Gastrocnemius medialis (tissue), 4 donors: ENCODE results near the gene CNGB1. TPM values are rescaled to one million over a fixed set of nuclear protein-coding genes. Genes with fewer than 3 reads are reported as not detected.

Experiments
- ATAC-seq, 2 donors: fragments of 150-250 bp; one replicate each; pipeline ENCODE4 v1.9.1; 2016
- DNase-seq, 2 donors: peaks; one replicate each; pipeline ENCODE4 v3.0.0-alpha.2; 2019
- H3K27ac ChIP-seq, 4 donors: fragments of 200-600 bp; sonication (generic); 1 replicate in 1 of 4; 2 replicates in 3 of 4; pipeline ENCODE4 v1.5.1; 2016 to 2018; ENCODE audit warnings: mild to moderate bottlenecking in 2 of 4, moderate library complexity in 1 of 4
- H3K27me3 ChIP-seq, 3 donors: fragments of 200-600 bp; sonication (generic) in 2 of 3; 1 replicate in 1 of 3; 2 replicates in 2 of 3; pipeline versions ENCODE4 v1.5.1 to v1.6.0; 2016 to 2019; ENCODE audit warnings: mild to moderate bottlenecking in 1 of 3, moderate library complexity in 1 of 3
- H3K36me3 ChIP-seq, 2 donors: fragments of 200-600 bp; sonication (generic) in 1 of 2; one replicate each; pipeline ENCODE4 v1.5.1; 2017 to 2018
- H3K4me1 ChIP-seq, 2 donors: fragments of 200-600 bp; sonication (generic) in 1 of 2; one replicate each; pipeline ENCODE4 v1.5.1; 2016 to 2017; ENCODE audit warnings: mild to moderate bottlenecking in 2 of 2
- H3K4me3 ChIP-seq, 4 donors: fragments of 200-600 bp; sonication (generic) in 3 of 4; 1 replicate in 1 of 4; 2 replicates in 3 of 4; pipeline ENCODE4 v1.5.1; 2016 to 2019; ENCODE audit warnings: mild to moderate bottlenecking in 2 of 4
- H3K9me3 ChIP-seq, 3 donors: fragments of 200-600 bp; sonication (generic) in 2 of 3; 1 replicate in 1 of 3; 2 replicates in 2 of 3; pipeline ENCODE4 v1.5.1; 2016 to 2019
- POLR2A ChIP-seq, 2 donors: fragments of 450-650 bp; IDR thresholded peaks; one replicate each; pipeline ENCODE4 v1.6.1; 2017; ENCODE audit warnings: antibody characterized with exemption in 2 of 2, mild to moderate bottlenecking in 2 of 2, moderate library complexity in 2 of 2
- in situ Hi-C, 4 donors: fragments of 200-750 bp; cut with MboI; loops; one replicate each; pipeline versions ENCODE4 v1.15.0 to v1.8.0; 2017; ENCODE audit warnings: low sequenced_read_pairs in 4 of 4
- intact Hi-C: fragments of 100-400 bp; cut with DNase I; formaldehyde crosslinking; loops from one replicate; pipeline ENCODE4 v1.15.1; 2023; ENCODE audit warnings: low total_unique reads
- total RNA-seq, 4 donors: library from RNA; depleted of rRNA; stranded (reverse); fragments of >200 nt; gene quantifications; one replicate each; pipeline versions ENCODE4 v1.1.0 to v1.2.3, GENCODE V29; 2016
- TF ChIP-seq, protein P1 (sequence below), 5 experiments: fragments of 450-650 bp in 3 of 5; fragments of 200-600 bp in 2 of 5; sonication (generic) in 2 of 5; IDR thresholded peaks in 4 of 5; conservative IDR thresholded peaks in 1 of 5; 1 replicate in 4 of 5; 2 replicates in 1 of 5; pipeline ENCODE4 v1.5.1; 2016 to 2019; ENCODE audit warnings: antibody characterized with exemption in 5 of 5, mild to moderate bottlenecking in 3 of 5, moderate library complexity in 3 of 5

Gene CNGB1
- total RNA-seq, 4 donors from 2014 or later: not detected

DNA sequence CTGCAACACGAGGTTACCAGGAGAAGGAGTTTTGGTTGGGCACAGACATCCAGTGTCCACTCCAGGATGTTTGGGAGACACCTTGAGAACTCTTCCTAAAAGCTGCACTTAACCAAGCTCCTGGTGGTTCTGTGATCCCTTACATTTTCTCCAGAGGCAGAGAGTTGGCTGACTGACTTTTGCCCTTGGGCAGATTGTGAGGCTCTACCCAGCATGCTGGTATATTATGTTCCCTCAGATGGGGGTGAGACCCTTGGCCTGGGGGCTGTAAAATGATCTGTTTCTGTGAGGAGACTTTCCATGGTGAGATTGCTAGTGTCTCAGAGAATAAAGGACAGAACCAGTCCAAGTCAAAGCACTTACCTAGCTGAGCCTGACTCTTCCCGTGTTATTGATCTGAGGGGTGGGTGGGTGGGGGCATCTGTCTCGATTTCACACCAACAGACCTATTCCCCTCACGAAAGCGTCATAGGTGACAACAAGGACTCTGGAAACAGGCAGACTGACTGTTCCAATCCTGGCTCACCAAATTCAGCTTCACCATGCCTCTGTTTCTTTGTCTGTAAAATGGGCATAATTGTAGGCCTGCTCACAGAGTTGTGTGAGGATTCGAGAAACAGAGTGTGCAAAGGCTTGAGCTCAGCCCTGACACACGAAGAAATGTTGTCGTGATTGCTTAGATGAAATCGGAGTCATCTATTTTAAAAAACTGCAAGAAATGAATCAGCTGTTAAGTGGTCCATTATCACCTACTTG, 42.5 kb upstream of the CNGB1 start:
- intact Hi-C loops (no loop called here), in situ Hi-C loops (loop anchor here in 2 of 4 donors (10.0 to 25.0 kb wide), 3 partner anchors 119 to 276 kb away; partner anchors contain the start of gene KATNB1 (in 1 of the 2))
- DNase-seq (no peak), ATAC-seq (no peak)
- no peaks in the 10 kb centered on the region for H3K4me1 ChIP-seq
- peaks cover 0 to 34% of the 10 kb centered on the region in 2 donors for H3K36me3 ChIP-seq
- TF ChIP-seq POLR2A (IDR thresholded peaks at IDR 0.05): no peak
- TF ChIP-seq, protein P1, sequence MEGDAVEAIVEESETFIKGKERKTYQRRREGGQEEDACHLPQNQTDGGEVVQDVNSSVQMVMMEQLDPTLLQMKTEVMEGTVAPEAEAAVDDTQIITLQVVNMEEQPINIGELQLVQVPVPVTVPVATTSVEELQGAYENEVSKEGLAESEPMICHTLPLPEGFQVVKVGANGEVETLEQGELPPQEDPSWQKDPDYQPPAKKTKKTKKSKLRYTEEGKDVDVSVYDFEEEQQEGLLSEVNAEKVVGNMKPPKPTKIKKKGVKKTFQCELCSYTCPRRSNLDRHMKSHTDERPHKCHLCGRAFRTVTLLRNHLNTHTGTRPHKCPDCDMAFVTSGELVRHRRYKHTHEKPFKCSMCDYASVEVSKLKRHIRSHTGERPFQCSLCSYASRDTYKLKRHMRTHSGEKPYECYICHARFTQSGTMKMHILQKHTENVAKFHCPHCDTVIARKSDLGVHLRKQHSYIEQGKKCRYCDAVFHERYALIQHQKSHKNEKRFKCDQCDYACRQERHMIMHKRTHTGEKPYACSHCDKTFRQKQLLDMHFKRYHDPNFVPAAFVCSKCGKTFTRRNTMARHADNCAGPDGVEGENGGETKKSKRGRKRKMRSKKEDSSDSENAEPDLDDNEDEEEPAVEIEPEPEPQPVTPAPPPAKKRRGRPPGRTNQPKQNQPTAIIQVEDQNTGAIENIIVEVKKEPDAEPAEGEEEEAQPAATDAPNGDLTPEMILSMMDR (IDR thresholded peaks at IDR 0.05 in 4 of 5, conservative IDR thresholded peaks at IDR 0.05 in 1 of 5): no peak
- H3K9me3 ChIP-seq: no peaks in the 10 kb centered on the region
- H3K27ac ChIP-seq: no peak overlapping the region
- no peak overlapping the region for H3K4me3 ChIP-seq
- no peaks in the 10 kb centered on the region for H3K27me3 ChIP-seq

GRCh38 chr16:58012481-58012880, 41.6 kb upstream of the CNGB1 start:
- ATAC-seq (no peak), DNase-seq (no peak)
- no peak overlapping the region for H3K27ac ChIP-seq
- TF ChIP-seq POLR2A (IDR thresholded peaks at IDR 0.05): no peak
- TF ChIP-seq, protein P1 (IDR thresholded peaks at IDR 0.05 in 4 of 5, conservative IDR thresholded peaks at IDR 0.05 in 1 of 5): no peak
- H3K36me3 ChIP-seq: peaks cover 0 to 34% of the 10 kb centered on the region in 2 donors
- H3K4me3 ChIP-seq: no peak overlapping the region
- H3K27me3 ChIP-seq: no peaks in the 10 kb centered on the region
- H3K9me3 ChIP-seq: no peaks in the 10 kb centered on the region
- H3K4me1 ChIP-seq: no peaks in the 10 kb centered on the region
- intact Hi-C loops: no loop called here
- in situ Hi-C loops: loop anchor here in 2 of 4 donors (10.0 to 25.0 kb wide), 3 partner anchors 118 to 275 kb away; partner anchors contain the start of gene KATNB1 (in 1 of the 2)

DNA sequence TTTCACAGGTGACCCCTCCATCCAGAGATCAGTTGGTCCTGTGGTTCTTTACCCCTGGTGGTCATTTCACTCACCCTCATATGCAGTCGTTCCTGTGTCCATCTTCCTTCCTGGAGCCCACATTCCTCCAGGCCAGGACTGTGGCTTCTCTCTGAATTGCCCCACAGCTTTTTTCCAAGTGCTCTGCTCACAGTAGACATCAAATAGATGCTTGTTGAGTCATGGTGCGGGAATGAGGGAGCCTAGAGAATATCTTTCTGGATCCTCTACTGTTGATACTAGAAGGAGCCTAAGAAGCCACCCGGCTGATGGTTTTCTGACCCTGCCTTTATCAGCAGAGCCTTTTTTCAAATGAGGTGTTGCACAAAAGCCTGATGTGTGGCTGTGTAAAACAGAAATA, 40.7 kb upstream of the CNGB1 start:
- H3K36me3 ChIP-seq: peaks cover 0 to 34% of the 10 kb centered on the region in 2 donors
- TF ChIP-seq POLR2A (IDR thresholded peaks at IDR 0.05): no peak
- TF ChIP-seq, protein P1 (IDR thresholded peaks at IDR 0.05 in 4 of 5, conservative IDR thresholded peaks at IDR 0.05 in 1 of 5): no peak
- ATAC-seq (no peak), DNase-seq (no peak)
- H3K9me3 ChIP-seq: no peaks in the 10 kb centered on the region
- in situ Hi-C loops: loop anchor here in 2 of 4 donors (10.0 to 25.0 kb wide), 3 partner anchors 117 to 274 kb away; partner anchors contain the start of gene KATNB1 (in 1 of the 2)
- no peaks in the 10 kb centered on the region for H3K27me3 ChIP-seq
- no peaks in the 10 kb centered on the region for H3K4me1 ChIP-seq
- H3K27ac ChIP-seq: no peak overlapping the region
- intact Hi-C loops: no loop called here
- H3K4me3 ChIP-seq: no peak overlapping the region

GRCh38 chr16:58010886-58011285, 40.0 kb upstream of the CNGB1 start:
- no peak for DNase-seq
- no peak for ATAC-seq

More at GRCh38 chr16:58010886-58011285, 40.0 kb upstream of the CNGB1 start:
- TF ChIP-seq, protein P1 (IDR thresholded peaks at IDR 0.05 in 4 of 5, conservative IDR thresholded peaks at IDR 0.05 in 1 of 5): no peak
- TF ChIP-seq POLR2A (IDR thresholded peaks at IDR 0.05): no peak
- intact Hi-C loops: no loop called here
- H3K4me1 ChIP-seq: no peaks in the 10 kb centered on the region
- no peak overlapping the region for H3K4me3 ChIP-seq
- no peaks in the 10 kb centered on the region for H3K9me3 ChIP-seq
- in situ Hi-C loops: loop anchor here in 2 of 4 donors (10.0 to 25.0 kb wide), 3 partner anchors 116 to 274 kb away; partner anchors contain the start of gene KATNB1 (in 1 of the 2)
- peaks cover 0 to 37% of the 10 kb centered on the region in 2 donors for H3K36me3 ChIP-seq
- H3K27me3 ChIP-seq: no peaks in the 10 kb centered on the region
- no peak overlapping the region for H3K27ac ChIP-seq
